Measurements from ENCODE around the gene BICD1. TPM values are rescaled to one million over a fixed set of nuclear protein-coding genes. Genes with fewer than 3 reads are reported as not detected.

The BICD1 gene
- total RNA-seq, 2 experiments from 2014 or later: 10.5 to 10.7 TPM

DNA sequence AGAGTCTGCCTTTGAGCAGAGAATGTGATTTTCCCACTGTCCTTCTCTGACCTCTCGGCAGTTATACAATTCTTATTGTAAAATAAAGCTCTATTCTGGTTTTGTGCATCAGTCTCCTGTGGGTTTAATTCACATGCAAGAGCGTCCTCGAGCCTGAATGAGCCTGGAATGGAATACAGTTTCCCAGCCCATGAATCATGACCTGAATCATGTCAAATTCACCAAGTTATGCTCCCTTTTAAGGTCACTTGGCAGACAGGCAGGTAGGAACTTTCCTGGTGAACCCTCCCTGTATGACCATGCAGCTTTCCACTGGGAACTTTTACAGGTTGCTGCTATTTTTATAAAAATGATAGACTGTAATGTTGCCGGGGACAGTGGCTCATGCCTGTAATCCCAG, 41.7 kb downstream of the BICD1 start:
- H3K4me3 Mint-ChIP-seq: no peak overlapping the region
- H3K36me3 Mint-ChIP-seq: peaks cover 3% of the 10 kb centered on the region
- ChIA-PET CTCF (no interaction called here), POLR2A (no interaction called here)
- DNase-seq: no peak
- H3K4me1 Mint-ChIP-seq (ENCODE audit: low read depth): no peaks in the 10 kb centered on the region
- intact Hi-C loops (cut with micrococcal nuclease): no loop called here
- H3K9me3 Mint-ChIP-seq: peaks cover 2% of the 10 kb centered on the region
- no peak overlapping the region for H3K27ac Mint-ChIP-seq
- H3K27me3 Mint-ChIP-seq: no peaks in the 10 kb centered on the region

GRCh38 chr12:32149489-32149888, 42.8 kb downstream of the BICD1 start:
- peaks cover 2% of the 10 kb centered on the region for H3K9me3 Mint-ChIP-seq
- no peaks in the 10 kb centered on the region for H3K27me3 Mint-ChIP-seq
- no peaks in the 10 kb centered on the region for H3K4me1 Mint-ChIP-seq (ENCODE audit: low read depth)
- peaks cover 3% of the 10 kb centered on the region for H3K36me3 Mint-ChIP-seq
- no peak overlapping the region for H3K4me3 Mint-ChIP-seq
- intact Hi-C loops (cut with micrococcal nuclease): no loop called here
- DNase-seq: no peak
- CTCF ChIA-PET: no interaction called here
- no peak overlapping the region for H3K27ac Mint-ChIP-seq
- POLR2A ChIA-PET: no interaction called here

DNA sequence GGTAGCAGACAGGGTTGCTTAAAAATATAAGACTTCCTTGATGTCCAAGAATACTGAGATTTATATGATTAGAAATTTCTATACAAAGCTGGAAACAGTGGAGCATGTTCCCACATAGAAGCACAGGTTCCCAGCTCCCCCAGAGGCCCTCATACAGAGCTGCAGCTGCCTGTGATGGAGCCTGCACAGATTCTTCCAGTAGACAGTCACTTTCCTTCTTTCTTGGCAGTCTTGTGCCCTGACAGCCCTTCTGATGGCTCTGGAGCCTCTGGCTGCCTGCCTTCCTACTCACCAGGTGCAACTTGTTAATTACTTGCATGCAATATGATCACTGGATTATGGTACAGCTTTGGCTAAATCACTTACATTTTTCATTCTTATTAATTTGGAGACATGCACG, 44.4 kb downstream of the BICD1 start:
- Mint-ChIP-seq H3K36me3 (peaks cover 3% of the 10 kb centered on the region), H3K9me3 (peaks cover 2% of the 10 kb centered on the region), H3K27ac (no peak overlapping the region), H3K27me3 (no peaks in the 10 kb centered on the region), H3K4me3 (no peak overlapping the region), H3K4me1 (ENCODE audit: low read depth) (no peaks in the 10 kb centered on the region)
- intact Hi-C loops (cut with micrococcal nuclease): no loop called here
- DNase-seq: no peak
- ChIA-PET CTCF (no interaction called here), POLR2A (no interaction called here)

DNA sequence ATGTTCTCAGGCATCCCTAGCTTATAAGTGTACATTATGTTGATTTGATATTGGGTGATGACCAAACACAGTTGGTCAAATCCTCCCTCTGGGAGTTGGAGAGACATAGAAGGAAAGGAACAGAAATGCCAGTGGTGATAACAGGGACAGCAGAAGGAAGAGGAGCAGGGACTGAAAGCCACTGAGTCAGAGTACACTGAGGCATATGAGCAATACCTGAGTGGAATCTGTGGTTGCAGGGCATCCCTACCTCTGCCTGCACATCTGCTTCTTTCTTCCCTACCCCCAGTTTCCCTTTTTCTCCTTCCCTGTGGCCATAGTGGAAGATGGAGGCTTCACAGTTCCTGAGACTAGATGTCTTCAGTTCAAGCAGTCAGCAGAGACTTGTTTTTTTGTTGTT, 44.9 kb downstream of the BICD1 start:
- H3K27me3 Mint-ChIP-seq: no peaks in the 10 kb centered on the region
- ChIA-PET POLR2A (no interaction called here), CTCF (no interaction called here)
- H3K4me3 Mint-ChIP-seq: no peak overlapping the region
- intact Hi-C loops (cut with micrococcal nuclease): no loop called here
- H3K27ac Mint-ChIP-seq: no peak overlapping the region
- no peak for DNase-seq
- H3K36me3 Mint-ChIP-seq: peaks cover 3% of the 10 kb centered on the region
- H3K9me3 Mint-ChIP-seq: peaks cover 2% of the 10 kb centered on the region
- H3K4me1 Mint-ChIP-seq (ENCODE audit: low read depth): no peaks in the 10 kb centered on the region

DNA sequence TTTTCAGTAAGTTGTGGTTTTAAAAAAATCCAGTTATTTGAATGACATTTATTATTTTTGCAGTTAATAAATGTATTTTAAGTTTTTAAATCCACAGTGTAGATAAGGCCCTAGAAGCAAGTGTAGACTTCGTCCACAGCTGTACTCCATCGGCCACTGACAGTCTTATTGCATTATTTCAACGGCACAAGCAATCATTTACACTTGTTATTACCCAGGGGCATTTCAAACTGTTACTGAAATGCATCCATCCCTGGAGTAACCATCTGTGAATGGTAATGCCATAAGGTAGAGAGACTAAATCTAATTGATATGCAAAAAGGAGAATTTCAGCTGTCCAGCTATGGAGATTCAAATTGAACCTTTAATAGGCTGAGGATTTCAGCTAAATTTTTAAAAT, 48.4 kb downstream of the BICD1 start:
- Mint-ChIP-seq H3K36me3 (no peaks in the 10 kb centered on the region), H3K27ac (no peak overlapping the region), H3K4me1 (ENCODE audit: low read depth) (no peaks in the 10 kb centered on the region), H3K9me3 (no peaks in the 10 kb centered on the region), H3K4me3 (no peak overlapping the region), H3K27me3 (no peaks in the 10 kb centered on the region)
- intact Hi-C loops (cut with micrococcal nuclease): no loop called here
- ChIA-PET CTCF (no interaction called here), POLR2A (no interaction called here)
- no peak for DNase-seq

GRCh38 chr12:32155961-32156529, 49.4 kb downstream of the BICD1 start:
- intact Hi-C loops (cut with micrococcal nuclease): no loop called here

DNA sequence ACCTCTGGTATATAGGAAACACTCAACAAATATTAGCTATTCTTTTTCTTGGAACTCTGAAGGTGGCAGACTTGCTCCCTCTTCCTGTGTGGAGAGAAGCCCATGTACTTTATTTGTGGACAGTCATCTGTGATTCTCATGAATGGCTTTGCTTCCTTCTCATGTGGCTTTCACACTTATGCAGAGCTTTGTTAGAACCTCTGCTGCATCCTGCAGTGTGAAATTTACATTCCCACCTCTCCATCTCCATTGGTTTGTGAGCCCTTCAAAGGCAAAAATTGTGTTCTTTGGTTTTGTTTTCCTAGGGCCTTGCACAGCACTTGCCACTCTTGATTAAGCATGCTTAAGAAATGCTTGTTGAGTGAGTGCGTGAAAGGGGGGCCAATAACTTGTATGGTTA, 51.9 kb downstream of the BICD1 start:
- H3K4me1 Mint-ChIP-seq (ENCODE audit: low read depth): peaks cover 4% of the 10 kb centered on the region
- no peak for DNase-seq
- intact Hi-C loops (cut with micrococcal nuclease): no loop called here
- ChIA-PET POLR2A (interaction anchor here (0.7 kb wide), 1 partner anchor 74 kb away, joined by 3 read pairs; no protein-coding TSS in a partner anchor), CTCF (no interaction called here)
- no peaks in the 10 kb centered on the region for H3K9me3 Mint-ChIP-seq
- no peak overlapping the region for H3K27ac Mint-ChIP-seq
- H3K4me3 Mint-ChIP-seq: no peak overlapping the region
- no peaks in the 10 kb centered on the region for H3K36me3 Mint-ChIP-seq
- H3K27me3 Mint-ChIP-seq: no peaks in the 10 kb centered on the region

More at GRCh38 chr12:32155961-32156529, 49.4 kb downstream of the BICD1 start:
- ChIA-PET POLR2A (interaction anchor here (0.5 kb wide), 1 partner anchor 493 kb away, joined by 3 read pairs; no protein-coding TSS in a partner anchor), CTCF (no interaction called here)
- no peaks in the 10 kb centered on the region for H3K27me3 Mint-ChIP-seq
- no peaks in the 10 kb centered on the region for H3K9me3 Mint-ChIP-seq
- no peaks in the 10 kb centered on the region for H3K36me3 Mint-ChIP-seq
- H3K27ac Mint-ChIP-seq: no peak overlapping the region
- no peak overlapping the region for H3K4me3 Mint-ChIP-seq
- peaks cover 2% of the 10 kb centered on the region for H3K4me1 Mint-ChIP-seq (ENCODE audit: low read depth)
- DNase-seq: no peak

DNA sequence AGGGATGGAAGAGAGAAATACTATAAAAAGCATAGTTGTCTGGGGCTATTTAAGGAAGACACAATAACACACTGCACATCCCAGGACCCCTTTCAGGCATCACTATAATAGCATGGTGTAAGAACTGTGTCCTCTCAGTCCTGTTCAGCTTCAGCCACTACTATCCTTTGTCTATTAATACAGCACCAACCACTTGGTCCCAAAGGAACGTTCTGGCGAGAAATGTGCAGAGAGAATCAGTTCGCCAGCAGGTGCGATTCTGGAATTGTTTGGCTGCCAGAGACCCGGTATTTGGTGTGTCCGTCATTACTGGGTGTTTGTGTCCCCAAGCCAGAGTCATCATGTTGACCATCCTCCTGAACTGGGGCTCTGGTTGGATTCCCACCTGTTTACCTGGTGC, 52.7 kb downstream of the BICD1 start:
- intact Hi-C loops (cut with micrococcal nuclease): no loop called here
- ChIA-PET POLR2A (no interaction called here), CTCF (no interaction called here)
- Mint-ChIP-seq H3K27me3 (no peaks in the 10 kb centered on the region), H3K9me3 (no peaks in the 10 kb centered on the region), H3K4me3 (no peak overlapping the region), H3K27ac (no peak overlapping the region), H3K36me3 (no peaks in the 10 kb centered on the region), H3K4me1 (ENCODE audit: low read depth) (peaks cover 4% of the 10 kb centered on the region)
- no peak for DNase-seq

GRCh38 chr12:32159925-32160324, 53.3 kb downstream of the BICD1 start:
- no peaks in the 10 kb centered on the region for H3K27me3 Mint-ChIP-seq
- no peak overlapping the region for H3K4me3 Mint-ChIP-seq
- peaks cover 4% of the 10 kb centered on the region for H3K4me1 Mint-ChIP-seq (ENCODE audit: low read depth)
- peaks cover 2% of the 10 kb centered on the region for H3K36me3 Mint-ChIP-seq
- intact Hi-C loops (cut with micrococcal nuclease): no loop called here
- no peak overlapping the region for H3K27ac Mint-ChIP-seq
- CTCF ChIA-PET: interaction anchor here (0.6 kb wide), 1 partner anchor 131 kb away, joined by 4 read pairs; no protein-coding TSS in a partner anchor
- POLR2A ChIA-PET: no interaction called here
- no peak for DNase-seq
- peaks cover 2% of the 10 kb centered on the region for H3K9me3 Mint-ChIP-seq

DNA sequence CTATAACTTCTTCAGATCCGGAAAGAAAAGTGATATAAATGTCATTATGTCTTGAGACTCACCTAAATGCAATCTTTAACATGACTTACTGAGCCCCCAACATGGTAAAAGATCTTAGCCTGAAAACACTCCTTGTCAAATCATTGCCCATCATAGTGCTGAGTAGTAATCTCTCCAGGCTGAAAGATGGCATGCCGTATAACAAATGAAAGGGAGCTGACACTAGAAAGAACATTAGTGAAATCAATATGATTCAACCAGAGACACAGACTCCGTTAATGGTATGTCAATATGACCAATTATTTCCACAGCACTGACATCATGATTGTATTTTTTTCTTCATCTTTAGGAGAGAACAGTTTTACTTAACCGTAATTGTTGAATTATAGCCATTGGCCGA, 54.4 kb downstream of the BICD1 start:
- peaks cover 2% of the 10 kb centered on the region for H3K36me3 Mint-ChIP-seq
- CTCF ChIA-PET: interaction anchor here (0.6 kb wide), 1 partner anchor 346 kb away, joined by 3 read pairs; no protein-coding TSS in a partner anchor
- H3K27ac Mint-ChIP-seq: no peak overlapping the region
- H3K9me3 Mint-ChIP-seq: peaks cover 2% of the 10 kb centered on the region
- DNase-seq: no peak
- intact Hi-C loops (cut with micrococcal nuclease): no loop called here
- H3K4me1 Mint-ChIP-seq (ENCODE audit: low read depth): peaks cover 4% of the 10 kb centered on the region
- H3K27me3 Mint-ChIP-seq: no peaks in the 10 kb centered on the region
- POLR2A ChIA-PET: no interaction called here
- H3K4me3 Mint-ChIP-seq: no peak overlapping the region

DNA sequence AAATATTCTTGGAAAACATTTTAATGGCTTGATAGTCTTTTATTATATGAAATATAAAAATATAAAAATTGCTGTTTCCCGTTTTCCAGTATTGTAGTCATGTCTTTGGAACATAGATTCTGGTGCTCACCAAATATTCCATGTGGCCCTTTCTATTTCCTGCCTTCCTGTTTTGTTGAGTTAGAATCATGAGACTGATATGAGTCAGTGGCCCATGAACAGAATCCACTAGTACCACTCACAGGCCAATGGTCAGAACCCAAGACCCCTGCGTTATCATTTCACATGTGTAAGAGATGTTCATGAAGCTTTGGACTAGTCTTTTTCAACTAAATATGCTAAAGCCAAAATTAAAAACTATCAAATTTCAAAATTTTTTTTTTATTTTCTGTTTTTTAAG, 56.9 kb downstream of the BICD1 start:
- CTCF ChIA-PET: no interaction called here
- Mint-ChIP-seq H3K4me1 (ENCODE audit: low read depth) (peaks cover 4% of the 10 kb centered on the region), H3K27me3 (no peaks in the 10 kb centered on the region), H3K27ac (no peak overlapping the region), H3K36me3 (peaks cover 2% of the 10 kb centered on the region), H3K4me3 (no peak overlapping the region), H3K9me3 (peaks cover 2% of the 10 kb centered on the region)
- no peak for DNase-seq
- POLR2A ChIA-PET: no interaction called here
- intact Hi-C loops (cut with micrococcal nuclease): no loop called here

DNA sequence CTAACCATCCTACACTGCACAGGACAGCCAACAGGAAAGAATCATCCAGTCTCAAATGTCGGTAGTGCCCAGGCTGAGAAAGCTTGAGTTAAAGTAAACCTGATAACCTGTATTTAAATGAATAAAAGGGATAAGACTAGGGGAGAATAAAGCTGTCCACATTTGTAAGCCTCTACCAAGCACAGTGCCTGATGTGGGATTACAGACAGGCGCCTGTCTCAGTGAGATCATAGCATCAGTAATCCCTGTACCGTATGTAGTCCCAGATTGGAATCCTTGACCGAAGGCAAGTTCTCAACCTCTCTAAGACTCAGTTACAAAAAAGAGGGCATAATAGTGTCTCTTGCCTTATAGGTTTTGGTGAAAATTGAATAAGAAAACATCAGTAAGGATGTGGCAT, 59.9 kb downstream of the BICD1 start:
- Mint-ChIP-seq H3K27me3 (no peaks in the 10 kb centered on the region), H3K36me3 (peaks cover 2% of the 10 kb centered on the region), H3K4me3 (no peak overlapping the region), H3K9me3 (peaks cover 2% of the 10 kb centered on the region), H3K27ac (no peak overlapping the region), H3K4me1 (ENCODE audit: low read depth) (no peaks in the 10 kb centered on the region)
- no peak for DNase-seq
- intact Hi-C loops (cut with micrococcal nuclease): no loop called here
- ChIA-PET CTCF (no interaction called here), POLR2A (no interaction called here)

DNA sequence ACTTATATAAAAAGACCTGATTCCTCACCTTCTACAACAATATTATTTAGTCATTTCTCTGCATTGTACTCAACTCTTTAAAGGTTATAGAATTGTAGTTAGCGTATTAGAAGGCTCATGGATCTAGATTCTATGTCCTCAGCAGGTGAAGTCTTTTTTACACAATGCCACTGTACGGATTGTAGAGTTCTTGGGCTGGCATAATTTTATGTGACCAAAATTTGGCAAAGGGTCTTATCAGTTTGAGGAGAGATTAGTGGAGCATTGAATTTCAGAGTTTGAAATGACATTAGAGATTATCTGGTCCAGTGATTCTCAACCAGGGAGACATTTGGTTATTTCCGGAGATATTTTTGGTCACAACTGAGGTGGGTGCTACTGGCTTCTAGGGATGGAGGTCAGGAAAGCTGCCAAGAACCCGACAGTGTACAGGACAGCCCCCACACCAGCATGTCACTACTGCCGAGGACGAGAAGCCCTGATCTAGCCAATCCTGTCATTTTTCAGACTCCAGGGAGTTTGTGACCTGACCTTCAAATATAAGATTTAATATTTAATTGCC, 63.9 kb downstream of the BICD1 start:
- DNase-seq: no peak
- H3K9me3 Mint-ChIP-seq: no peaks in the 10 kb centered on the region
- no peaks in the 10 kb centered on the region for H3K36me3 Mint-ChIP-seq
- POLR2A ChIA-PET: no interaction called here
- H3K27ac Mint-ChIP-seq: no peak overlapping the region
- intact Hi-C loops (cut with micrococcal nuclease): no loop called here
- no peaks in the 10 kb centered on the region for H3K27me3 Mint-ChIP-seq
- H3K4me1 Mint-ChIP-seq (ENCODE audit: low read depth): no peaks in the 10 kb centered on the region
- CTCF ChIA-PET: no interaction called here
- no peak overlapping the region for H3K4me3 Mint-ChIP-seq

All from activated CD4-positive, alpha-beta memory T cell treated with anti-CD3 and anti-CD28 coated beads for 36 hours (primary cell).